ENCODE data around the gene C11orf21. TPM values are rescaled to one million over a fixed set of nuclear protein-coding genes. Genes with fewer than 3 reads are reported as not detected.

Gene C11orf21
- polyA plus RNA-seq, 1 donor (not counting 4 experiments of a cell fraction or from before 2014, with no cell fraction given): not detected

DNA sequence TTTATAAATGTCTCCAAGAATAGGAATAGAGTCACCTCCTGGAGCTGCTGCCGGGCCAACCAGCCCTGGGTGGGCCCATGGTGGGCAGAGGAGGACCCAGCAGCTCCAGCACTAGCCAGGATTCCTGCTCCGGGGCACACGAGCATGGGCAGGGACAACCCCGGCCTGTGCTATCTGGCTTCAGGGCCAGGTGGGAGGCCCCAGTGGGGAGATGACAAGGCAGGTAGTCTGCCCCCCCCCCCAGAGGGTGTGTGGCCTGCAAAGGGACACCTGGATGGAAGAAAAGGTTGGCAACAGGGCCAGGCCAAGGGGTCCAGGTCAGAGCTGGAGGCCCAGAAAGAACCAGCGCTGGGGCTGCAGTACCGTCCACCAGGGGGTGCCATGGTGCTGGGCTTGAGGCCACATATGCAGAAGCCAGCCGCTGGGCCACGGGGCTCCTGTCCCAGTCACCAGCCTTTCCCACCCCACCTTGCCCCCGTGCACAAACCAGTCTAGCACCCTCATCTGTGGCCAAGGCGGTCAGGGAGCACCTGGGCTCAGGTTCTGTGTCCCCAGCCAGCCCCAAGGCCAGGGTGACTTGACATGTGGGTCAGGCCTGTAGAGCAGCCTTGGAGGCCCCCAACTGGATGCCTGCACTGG lies 3.5 kb upstream of the C11orf21 start:
- no peak overlapping the region for H3K27ac ChIP-seq (ENCODE audit: control insufficient read depth, insufficient read depth, low read length)
- H4K20me1 ChIP-seq (ENCODE audit: control insufficient read depth, extremely low read depth, insufficient read depth, low read length): no peaks in the 10 kb centered on the region
- H3K9ac ChIP-seq (ENCODE audit: control insufficient read depth, extremely low read depth, insufficient read depth, low read length): no peak overlapping the region
- no peaks in the 10 kb centered on the region for H3K9me1 ChIP-seq (ENCODE audit: control insufficient read depth, extremely low read depth, insufficient read depth, low read length)
- TF ChIP-seq, protein P1, sequence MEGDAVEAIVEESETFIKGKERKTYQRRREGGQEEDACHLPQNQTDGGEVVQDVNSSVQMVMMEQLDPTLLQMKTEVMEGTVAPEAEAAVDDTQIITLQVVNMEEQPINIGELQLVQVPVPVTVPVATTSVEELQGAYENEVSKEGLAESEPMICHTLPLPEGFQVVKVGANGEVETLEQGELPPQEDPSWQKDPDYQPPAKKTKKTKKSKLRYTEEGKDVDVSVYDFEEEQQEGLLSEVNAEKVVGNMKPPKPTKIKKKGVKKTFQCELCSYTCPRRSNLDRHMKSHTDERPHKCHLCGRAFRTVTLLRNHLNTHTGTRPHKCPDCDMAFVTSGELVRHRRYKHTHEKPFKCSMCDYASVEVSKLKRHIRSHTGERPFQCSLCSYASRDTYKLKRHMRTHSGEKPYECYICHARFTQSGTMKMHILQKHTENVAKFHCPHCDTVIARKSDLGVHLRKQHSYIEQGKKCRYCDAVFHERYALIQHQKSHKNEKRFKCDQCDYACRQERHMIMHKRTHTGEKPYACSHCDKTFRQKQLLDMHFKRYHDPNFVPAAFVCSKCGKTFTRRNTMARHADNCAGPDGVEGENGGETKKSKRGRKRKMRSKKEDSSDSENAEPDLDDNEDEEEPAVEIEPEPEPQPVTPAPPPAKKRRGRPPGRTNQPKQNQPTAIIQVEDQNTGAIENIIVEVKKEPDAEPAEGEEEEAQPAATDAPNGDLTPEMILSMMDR (optimal IDR thresholded peaks at IDR 0.05 in 1 of 3, IDR thresholded peaks at IDR 0.05 in 1 of 3, conservative IDR thresholded peaks at IDR 0.05 in 1 of 3; ENCODE audit: extremely low read depth in 1 of 3, insufficient read depth in 2 of 3, low read length in 3 of 3): peak; percentile 74 to 97 (median 87)
- TF ChIP-seq EZH2 (IDR thresholded peaks at IDR 0.05; ENCODE audit: low read length): no peak
- H3K4me1 ChIP-seq (ENCODE audit: control insufficient read depth, extremely low read depth, insufficient read depth, low read length): no peaks in the 10 kb centered on the region
- no peak overlapping the region for H3K4me3 ChIP-seq (ENCODE audit: control insufficient read depth in 2 of 3, extremely low read depth in 1 of 3, insufficient read depth in 2 of 3, low read depth in 1 of 3, low read length in 3 of 3)
- dilution Hi-C loops (cut with MboI; ENCODE audit: extremely low pct_ligation_motif_present, low sequenced_read_pairs): no loop called here
- H3K27me3 ChIP-seq (ENCODE audit: control insufficient read depth, extremely low read depth, insufficient read depth, low read length): no peaks in the 10 kb centered on the region
- no peak for DNase-seq (ENCODE audit: low read depth, low spot score)
- no peak overlapping the region for H3K4me2 ChIP-seq (ENCODE audit: control insufficient read depth, extremely low read depth, insufficient read depth, low read depth, low read length)
- FAIRE-seq: no peak
- H3K9me3 ChIP-seq (ENCODE audit: control insufficient read depth, low read depth, low read length): no peaks in the 10 kb centered on the region
- H3K36me3 ChIP-seq (ENCODE audit: control insufficient read depth in 2 of 2, extremely low read depth in 1 of 2, insufficient read depth in 2 of 2, low read length in 2 of 2): no peaks in the 10 kb centered on the region
- no peak overlapping the region for H2AFZ ChIP-seq (ENCODE audit: control insufficient read depth, low read length)
- H3K79me2 ChIP-seq (ENCODE audit: control insufficient read depth, insufficient read depth, low read length): no peaks in the 10 kb centered on the region

DNA sequence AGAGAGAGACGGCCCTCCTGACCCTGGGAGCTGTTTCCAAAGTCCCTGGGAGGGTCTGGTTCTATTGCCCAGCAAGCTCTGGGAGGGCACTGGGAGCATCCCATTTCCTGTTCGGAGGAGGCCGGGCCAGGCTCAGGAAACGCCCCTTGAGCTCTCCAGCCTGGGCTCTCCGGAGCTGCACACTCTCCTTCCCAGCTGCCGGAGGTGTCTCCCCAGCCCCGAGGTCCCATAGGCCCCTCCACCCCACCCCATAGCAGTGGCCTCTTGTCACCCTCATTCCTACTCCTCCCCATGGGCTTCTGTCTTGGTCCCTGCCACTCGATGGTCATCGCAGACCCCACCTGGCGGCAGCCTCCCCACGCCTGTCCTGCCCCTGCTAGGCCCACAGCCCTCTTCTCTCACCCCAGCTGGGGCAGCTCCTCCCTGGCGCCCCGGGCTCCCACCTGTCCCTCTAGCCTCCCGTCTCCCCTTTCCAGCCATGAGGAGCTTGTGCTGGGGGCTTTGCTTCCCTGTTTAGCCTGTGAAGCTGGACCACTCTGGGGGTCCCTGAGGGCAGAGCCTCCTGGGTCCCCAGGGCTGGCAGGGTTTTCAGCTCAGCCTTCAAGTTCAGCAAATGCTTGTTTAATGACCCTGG lies 2.9 kb upstream of the C11orf21 start:
- FAIRE-seq: no peak
- Histone ChIP-seq H3K4me1 (ENCODE audit: control insufficient read depth, extremely low read depth, insufficient read depth, low read length) (no peaks in the 10 kb centered on the region), H3K36me3 (ENCODE audit: control insufficient read depth in 2 of 2, extremely low read depth in 1 of 2, insufficient read depth in 2 of 2, low read length in 2 of 2) (no peaks in the 10 kb centered on the region), H3K4me2 (ENCODE audit: control insufficient read depth, extremely low read depth, insufficient read depth, low read depth, low read length) (no peak overlapping the region), H3K9me3 (ENCODE audit: control insufficient read depth, low read depth, low read length) (no peaks in the 10 kb centered on the region), H2AFZ (ENCODE audit: control insufficient read depth, low read length) (no peak overlapping the region), H3K9ac (ENCODE audit: control insufficient read depth, extremely low read depth, insufficient read depth, low read length) (no peak overlapping the region), H3K79me2 (ENCODE audit: control insufficient read depth, insufficient read depth, low read length) (no peaks in the 10 kb centered on the region), H3K4me3 (ENCODE audit: control insufficient read depth in 2 of 3, extremely low read depth in 1 of 3, insufficient read depth in 2 of 3, low read depth in 1 of 3, low read length in 3 of 3) (no peak overlapping the region), H3K27ac (ENCODE audit: control insufficient read depth, insufficient read depth, low read length) (no peak overlapping the region), H3K9me1 (ENCODE audit: control insufficient read depth, extremely low read depth, insufficient read depth, low read length) (no peaks in the 10 kb centered on the region), H3K27me3 (ENCODE audit: control insufficient read depth, extremely low read depth, insufficient read depth, low read length) (no peaks in the 10 kb centered on the region), H4K20me1 (ENCODE audit: control insufficient read depth, extremely low read depth, insufficient read depth, low read length) (no peaks in the 10 kb centered on the region)
- DNase-seq (ENCODE audit: low read depth, low spot score): no peak
- TF ChIP-seq, protein P1 (optimal IDR thresholded peaks at IDR 0.05 in 1 of 3, IDR thresholded peaks at IDR 0.05 in 1 of 3, conservative IDR thresholded peaks at IDR 0.05 in 1 of 3; ENCODE audit: extremely low read depth in 1 of 3, insufficient read depth in 2 of 3, low read length in 3 of 3): no peak
- no peak for TF ChIP-seq EZH2 (IDR thresholded peaks at IDR 0.05; ENCODE audit: low read length)
- dilution Hi-C loops (cut with MboI; ENCODE audit: extremely low pct_ligation_motif_present, low sequenced_read_pairs): no loop called here
